Memory B cell (primary cell): ENCODE measurements around the gene CC2D1A.
"Not testable (repeated sequence)": the region's sequence is repeated elsewhere in the genome, so short reads cannot be mapped to it uniquely, and the experiment has no call there.

Experiments
- ATAC-seq: fragments of 150-1000 bp; cut with Tn5 transposase; 2 replicates; pipeline ENCODE4 v1.10.0; 2021; ENCODE audit warnings: low read depth, mild to moderate bottlenecking, moderate library complexity
- DNase-seq, 2 donors: peaks; one replicate each; pipeline ENCODE4 v3.0.0; 2022; ENCODE audit warnings: low spot score in 2 of 2
- H3K27ac Mint-ChIP-seq: one replicate; pipeline ENCODE4 v1.8.0; 2022; ENCODE audit warnings: mild to moderate bottlenecking, moderate library complexity, mixed read lengths
- H3K27me3 Mint-ChIP-seq: one replicate; pipeline ENCODE4 v1.8.0; 2022; ENCODE audit warnings: mixed read lengths
- H3K36me3 Mint-ChIP-seq: one replicate; pipeline ENCODE4 v1.8.0; 2022; ENCODE audit warnings: mild to moderate bottlenecking, mixed read lengths
- H3K4me1 Mint-ChIP-seq: one replicate; pipeline ENCODE4 v1.8.0; 2022; ENCODE audit warnings: mixed read lengths
- H3K4me3 Mint-ChIP-seq: one replicate; pipeline ENCODE4 v1.8.0; 2022; ENCODE audit warnings: mild to moderate bottlenecking, moderate library complexity, mixed read lengths
- H3K9me3 Mint-ChIP-seq: one replicate; pipeline ENCODE4 v1.8.0; 2022; ENCODE audit warnings: mixed read lengths

CC2D1A gene

DNA sequence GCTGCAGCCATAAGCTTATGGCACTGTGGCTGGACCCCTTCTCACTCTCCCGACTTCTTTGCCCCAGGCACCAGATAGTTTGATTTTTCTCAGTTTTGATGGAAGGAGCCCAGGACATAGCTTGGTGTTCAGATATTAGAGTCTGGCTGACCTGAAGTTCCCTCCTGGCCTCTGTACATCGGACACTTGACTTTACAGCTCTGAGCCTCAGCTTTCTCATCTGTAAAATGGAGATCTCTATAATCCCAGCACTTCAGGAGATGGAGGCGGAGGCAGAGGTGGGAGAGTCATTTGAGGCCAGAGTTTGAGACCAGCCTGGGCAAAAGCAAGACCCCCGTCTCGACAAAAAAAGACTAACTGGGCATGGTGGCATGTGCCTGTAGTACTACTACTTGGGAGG is 909 bp downstream of the CC2D1A start:
- Mint-ChIP-seq H3K27me3 (no peaks in the 10 kb centered on the region), H3K4me3 (peak overlapping the region; percentile 83), H3K36me3 (peaks cover 6% of the 10 kb centered on the region), H3K9me3 (no peaks in the 10 kb centered on the region), H3K4me1 (peaks cover 9% of the 10 kb centered on the region), H3K27ac (peak overlapping the region; percentile 93)
- no peak for DNase-seq
- no peak for ATAC-seq

GRCh38 chr19:13908674-13909073 is 2.7 kb downstream of the CC2D1A start:
- DNase-seq (no peak), ATAC-seq (no peak)
- Mint-ChIP-seq H3K4me3 (peak overlapping the region; percentile 5), H3K36me3 (peaks cover 9% of the 10 kb centered on the region), H3K4me1 (peaks cover 9% of the 10 kb centered on the region), H3K27me3 (no peaks in the 10 kb centered on the region), H3K27ac (no peak overlapping the region), H3K9me3 (no peaks in the 10 kb centered on the region)

GRCh38 chr19:13909430-13909829 is 3.4 kb downstream of the CC2D1A start:
- H3K9me3 Mint-ChIP-seq, result no peaks in the 10 kb centered on the region
- no peak for ATAC-seq
- no peak overlapping the region for H3K27ac Mint-ChIP-seq

DNA sequence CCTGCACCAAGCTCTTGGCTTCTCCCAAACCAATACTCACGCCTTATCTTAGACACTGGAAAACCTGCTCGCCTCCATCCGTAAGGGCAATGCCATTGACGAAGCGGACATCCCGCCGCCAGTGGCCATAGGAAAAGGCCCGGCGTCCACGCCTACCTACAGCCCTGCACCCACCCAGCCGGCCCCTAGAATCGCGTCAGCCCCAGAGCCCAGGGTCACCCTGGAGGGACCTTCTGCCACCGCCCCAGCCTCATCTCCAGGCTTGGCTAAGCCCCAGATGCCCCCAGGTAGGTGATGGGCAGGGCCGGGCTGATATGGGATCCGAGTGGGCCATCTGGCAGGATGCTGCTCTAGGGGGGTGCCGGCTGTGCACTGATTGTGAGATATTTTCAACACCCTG is 7.4 kb downstream of the CC2D1A start:
- H3K27ac Mint-ChIP-seq, result no peak overlapping the region
- H3K4me3 Mint-ChIP-seq, result no peak overlapping the region
- H3K36me3 Mint-ChIP-seq, result peaks cover 9% of the 10 kb centered on the region
- H3K4me1 Mint-ChIP-seq, result no peaks in the 10 kb centered on the region
- no peaks in the 10 kb centered on the region for H3K27me3 Mint-ChIP-seq
- H3K9me3 Mint-ChIP-seq, result no peaks in the 10 kb centered on the region
- ATAC-seq, result no peak
- DNase-seq, result no peak

More at GRCh38 chr19:13909430-13909829, 3.4 kb downstream of the CC2D1A start:
- peaks cover 9% of the 10 kb centered on the region for H3K4me1 Mint-ChIP-seq
- peaks cover 9% of the 10 kb centered on the region for H3K36me3 Mint-ChIP-seq
- no peak overlapping the region for H3K4me3 Mint-ChIP-seq
- DNase-seq, result no peak
- no peaks in the 10 kb centered on the region for H3K27me3 Mint-ChIP-seq

DNA sequence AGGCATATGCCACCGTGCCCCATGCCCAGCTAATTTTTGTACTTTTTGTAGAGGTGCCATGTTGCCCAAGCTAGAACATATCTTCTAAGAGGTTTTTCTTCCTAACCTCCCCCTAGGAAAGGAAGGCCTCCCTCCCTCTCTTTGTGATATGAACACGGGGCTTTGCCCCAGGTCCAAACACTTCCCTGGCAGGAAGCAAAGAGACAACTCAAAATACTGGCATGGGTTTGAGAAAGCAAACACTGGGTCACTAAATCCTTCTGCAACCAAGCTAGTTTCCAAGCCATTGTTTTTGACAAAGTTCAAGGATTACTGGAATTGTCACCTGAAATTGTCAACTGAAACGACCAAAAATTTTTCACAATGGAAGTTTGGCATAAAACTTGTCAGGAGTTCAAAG is 8.8 kb downstream of the CC2D1A start:
- Mint-ChIP-seq H3K9me3 (no peaks in the 10 kb centered on the region), H3K27ac (no peak overlapping the region)

GRCh38 chr19:13917888-13918406 is 11.9 kb downstream of the CC2D1A start:
- Mint-ChIP-seq H3K36me3 (peaks cover 18% of the 10 kb centered on the region), H3K9me3 (no peaks in the 10 kb centered on the region)

More for the DNA sequence above, 8.8 kb downstream of the CC2D1A start:
- Mint-ChIP-seq H3K27me3 (no peaks in the 10 kb centered on the region), H3K4me1 (no peaks in the 10 kb centered on the region), H3K36me3 (peaks cover 10% of the 10 kb centered on the region), H3K4me3 (no peak overlapping the region)
- no peak for DNase-seq
- no peak for ATAC-seq

DNA sequence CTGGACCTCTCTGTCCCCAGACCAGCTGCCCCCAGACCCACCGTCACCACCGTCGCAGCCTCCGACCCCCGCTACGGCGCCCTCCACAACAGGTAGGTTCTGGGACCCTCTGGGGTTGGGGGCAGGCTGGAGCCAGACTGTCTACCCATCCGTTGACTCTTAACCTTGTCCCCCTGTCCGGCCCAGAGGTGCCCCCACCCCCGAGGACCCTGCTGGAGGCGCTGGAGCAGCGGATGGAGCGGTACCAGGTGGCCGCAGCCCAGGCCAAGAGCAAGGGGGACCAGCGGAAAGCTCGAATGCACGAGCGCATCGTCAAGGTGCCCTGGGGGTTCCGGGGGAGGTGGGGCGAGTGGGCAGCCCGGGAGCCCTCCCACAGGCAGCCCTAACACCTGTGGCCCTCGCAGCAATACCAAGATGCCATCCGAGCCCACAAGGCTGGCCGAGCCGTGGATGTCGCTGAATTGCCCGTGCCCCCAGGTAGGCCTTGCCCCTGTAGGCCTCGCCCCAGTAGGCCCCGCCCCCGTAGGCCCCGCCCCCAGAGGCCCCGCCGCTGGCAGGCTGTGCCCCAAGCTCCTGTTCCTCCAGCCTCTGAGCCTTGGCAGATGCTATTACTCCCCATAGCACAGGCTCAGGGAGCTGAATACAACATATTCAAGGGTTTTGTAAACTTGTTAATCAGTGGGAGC is 12.9 kb downstream of the CC2D1A start:
- Mint-ChIP-seq H3K27ac (no peak overlapping the region), H3K27me3 (no peaks in the 10 kb centered on the region), H3K36me3 (peaks cover 21% of the 10 kb centered on the region), H3K9me3 (no peaks in the 10 kb centered on the region), H3K4me3 (no peak overlapping the region), H3K4me1 (peaks cover 2% of the 10 kb centered on the region)
- ATAC-seq, result no peak
- no peak for DNase-seq

More at GRCh38 chr19:13917888-13918406, 11.9 kb downstream of the CC2D1A start:
- ATAC-seq (no peak), DNase-seq (no peak)
- Mint-ChIP-seq H3K27me3 (no peaks in the 10 kb centered on the region), H3K4me1 (peaks cover 2% of the 10 kb centered on the region), H3K27ac (no peak overlapping the region), H3K4me3 (no peak overlapping the region)

DNA sequence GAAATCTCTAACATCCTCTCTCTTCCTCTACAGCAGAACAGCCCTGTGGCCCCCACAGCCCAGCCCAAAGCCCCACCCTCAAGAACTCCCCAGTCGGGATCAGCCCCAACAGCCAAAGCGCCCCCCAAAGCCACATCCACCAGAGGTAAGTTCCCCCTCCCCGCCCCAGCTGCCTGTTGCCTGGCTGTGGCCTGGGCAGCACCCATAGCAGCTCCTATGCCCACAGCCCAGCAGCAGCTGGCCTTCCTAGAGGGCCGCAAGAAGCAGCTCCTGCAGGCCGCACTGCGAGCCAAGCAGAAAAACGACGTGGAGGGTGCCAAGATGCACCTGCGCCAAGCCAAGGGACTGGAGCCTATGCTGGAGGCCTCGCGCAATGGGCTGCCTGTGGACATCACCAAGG is 14.5 kb downstream of the CC2D1A start:
- Mint-ChIP-seq H3K4me1 (peaks cover 2% of the 10 kb centered on the region), H3K27me3 (no peaks in the 10 kb centered on the region), H3K27ac (no peak overlapping the region), H3K36me3 (peaks cover 25% of the 10 kb centered on the region), H3K9me3 (no peaks in the 10 kb centered on the region), H3K4me3 (no peak overlapping the region)
- DNase-seq (no peak), ATAC-seq (no peak)

- H3K36me3 Mint-ChIP-seq, result peaks cover 27% of the 10 kb centered on the region
- H3K27ac Mint-ChIP-seq, result no peak overlapping the region
- DNase-seq, result no peak
- no peaks in the 10 kb centered on the region for H3K9me3 Mint-ChIP-seq
- H3K4me3 Mint-ChIP-seq, result no peak overlapping the region
- H3K4me1 Mint-ChIP-seq, result peaks cover 2% of the 10 kb centered on the region
- H3K27me3 Mint-ChIP-seq, result no peaks in the 10 kb centered on the region
- ATAC-seq, result peak; percentile 82
Observed at GRCh38 chr19:13920940-13921747, 15.1 kb downstream of the CC2D1A start.

- H3K4me3 Mint-ChIP-seq, ATAC-seq, DNase-seq, H3K9me3 Mint-ChIP-seq, H3K27ac Mint-ChIP-seq, H3K4me1 Mint-ChIP-seq, H3K27me3 Mint-ChIP-seq: not testable (repeated sequence)
- H3K36me3 Mint-ChIP-seq, result peaks cover 29% of the 10 kb centered on the region
Observed at GRCh38 chr19:13922118-13922517, 16.1 kb downstream of the CC2D1A start.

DNA sequence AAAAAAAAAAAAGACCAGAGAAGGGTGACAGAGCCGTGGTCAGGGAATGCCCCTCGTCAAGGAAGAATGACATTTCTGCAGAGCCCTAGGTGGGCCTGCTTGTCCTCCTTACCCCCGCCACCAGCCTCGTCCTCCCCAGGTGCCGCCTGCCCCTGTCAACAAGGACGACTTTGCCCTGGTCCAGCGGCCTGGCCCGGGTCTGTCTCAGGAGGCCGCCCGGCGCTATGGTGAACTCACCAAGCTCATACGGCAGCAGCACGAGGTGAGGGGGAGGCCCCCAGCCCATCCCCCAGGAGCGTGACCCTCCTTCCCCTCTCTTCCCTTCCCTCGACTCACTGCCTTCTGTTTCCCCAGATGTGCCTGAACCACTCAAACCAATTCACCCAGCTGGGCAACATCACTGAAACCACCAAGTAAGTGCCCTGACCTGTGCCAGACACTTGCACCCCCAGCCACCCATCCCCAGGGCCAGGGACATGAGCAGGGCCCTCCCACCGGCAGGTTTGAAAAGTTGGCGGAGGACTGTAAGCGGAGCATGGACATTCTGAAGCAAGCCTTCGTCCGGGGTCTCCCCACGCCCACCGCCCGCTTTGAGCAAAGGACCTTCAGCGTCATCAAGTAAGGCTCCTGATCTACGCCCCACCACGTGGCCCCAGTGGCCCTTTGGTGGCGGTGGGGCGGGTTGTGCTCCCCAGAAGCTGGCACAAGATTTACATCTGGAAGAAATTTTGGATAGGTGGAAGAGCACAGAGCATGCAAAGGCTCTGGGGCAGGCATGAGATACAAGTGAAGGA is 17.4 kb downstream of the CC2D1A start:
- ATAC-seq (no peak), DNase-seq (no peak)
- Mint-ChIP-seq H3K4me1 (peaks cover 2% of the 10 kb centered on the region), H3K27ac (no peak overlapping the region), H3K4me3 (no peak overlapping the region), H3K36me3 (peaks cover 34% of the 10 kb centered on the region), H3K9me3 (no peaks in the 10 kb centered on the region), H3K27me3 (no peaks in the 10 kb centered on the region)

- Mint-ChIP-seq H3K9me3 (no peaks in the 10 kb centered on the region), H3K4me3 (no peak overlapping the region), H3K4me1 (peaks cover 2% of the 10 kb centered on the region), H3K27ac (no peak overlapping the region), H3K36me3 (peaks cover 30% of the 10 kb centered on the region), H3K27me3 (no peaks in the 10 kb centered on the region)
- ATAC-seq (no peak), DNase-seq (no peak)
Observed at GRCh38 chr19:13926010-13926409, 20.0 kb downstream of the CC2D1A start.

DNA sequence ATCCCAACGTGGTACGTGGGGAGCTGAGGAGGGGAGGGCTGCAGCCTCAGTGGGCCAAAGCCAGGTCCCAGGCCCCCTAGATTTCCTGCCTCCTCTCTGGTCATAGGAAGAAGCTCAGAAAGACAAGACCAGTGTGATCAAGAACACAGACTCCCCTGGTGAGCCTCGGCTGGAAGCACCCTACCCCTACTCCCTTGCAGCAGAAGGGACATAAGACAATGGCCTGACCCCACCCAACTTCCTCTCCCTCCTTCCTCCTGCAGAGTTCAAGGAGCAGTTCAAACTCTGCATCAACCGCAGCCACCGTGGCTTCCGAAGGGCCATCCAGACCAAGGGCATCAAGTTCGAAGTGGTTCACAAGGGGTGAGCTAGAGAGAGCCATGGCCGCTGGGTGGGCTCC is 20.7 kb downstream of the CC2D1A start:
- no peak overlapping the region for H3K4me3 Mint-ChIP-seq
- H3K27ac Mint-ChIP-seq, result no peak overlapping the region
- peaks cover 25% of the 10 kb centered on the region for H3K36me3 Mint-ChIP-seq
- no peak for DNase-seq
- no peaks in the 10 kb centered on the region for H3K4me1 Mint-ChIP-seq
- no peaks in the 10 kb centered on the region for H3K27me3 Mint-ChIP-seq
- no peak for ATAC-seq
- no peaks in the 10 kb centered on the region for H3K9me3 Mint-ChIP-seq

- ATAC-seq (no peak), DNase-seq (no peak)
- Mint-ChIP-seq H3K27ac (no peak overlapping the region), H3K4me1 (peaks cover 5% of the 10 kb centered on the region), H3K36me3 (peaks cover 16% of the 10 kb centered on the region), H3K27me3 (peaks cover 3% of the 10 kb centered on the region), H3K4me3 (no peak overlapping the region), H3K9me3 (no peaks in the 10 kb centered on the region)
Observed at GRCh38 chr19:13929340-13929739, 23.3 kb downstream of the CC2D1A start.
